ES-I3 (cell line): ENCODE measurements around the gene ACAA1.
"Not testable (repeated sequence)": the region's sequence is repeated elsewhere in the genome, so short reads cannot be mapped to it uniquely, and the experiment has no call there.

ENCODE experiments used
- H3K36me3 ChIP-seq: 2 replicates; pipeline ENCODE4 v1.6.1; 2013; ENCODE audit warnings: mild to moderate bottlenecking, low read length, control low read depth, moderate library complexity; ENCODE audit not compliant: insufficient read depth
- H3K4me1 ChIP-seq: 2 replicates; pipeline ENCODE4 v1.6.1; 2013; ENCODE audit warnings: mild to moderate bottlenecking, control low read depth, low read length; ENCODE audit not compliant: insufficient read depth
- H3K9ac ChIP-seq: 2 replicates; pipeline ENCODE4 v1.6.1; 2013; ENCODE audit warnings: low read depth, mild to moderate bottlenecking, low read length, moderate library complexity
- H3K9me3 ChIP-seq: 2 replicates; pipeline ENCODE4 v1.6.1; 2013; ENCODE audit warnings: mild to moderate bottlenecking, low read length, moderate library complexity; ENCODE audit not compliant: control insufficient read depth, insufficient read depth

Gene ACAA1

DNA sequence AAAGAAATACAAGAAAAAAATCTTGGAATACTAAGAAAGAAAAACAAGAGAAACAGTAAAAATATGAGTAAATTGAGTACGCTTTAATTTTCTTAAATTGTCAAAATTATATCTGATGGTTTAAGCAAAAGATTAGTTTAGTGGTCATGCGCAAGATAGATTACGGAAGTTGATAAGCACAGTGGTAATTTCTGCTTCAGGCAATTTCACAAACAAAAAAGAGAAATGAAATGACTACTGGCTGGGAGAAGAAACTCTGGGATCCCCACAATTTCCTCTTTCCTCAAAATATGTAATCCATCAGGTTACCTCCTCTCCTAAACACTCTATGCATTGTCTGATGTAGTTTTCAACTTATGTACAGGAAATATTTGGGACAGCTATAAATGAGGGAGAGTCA, 10.5 kb upstream of the ACAA1 start:
- H3K4me1 ChIP-seq: no peaks in the 10 kb centered on the region
- no peaks in the 10 kb centered on the region; the same call in 1 of the 2 replicates for H3K9me3 ChIP-seq
- no peak overlapping the region for H3K9ac ChIP-seq
- H3K36me3 ChIP-seq: no peaks in the 10 kb centered on the region

DNA sequence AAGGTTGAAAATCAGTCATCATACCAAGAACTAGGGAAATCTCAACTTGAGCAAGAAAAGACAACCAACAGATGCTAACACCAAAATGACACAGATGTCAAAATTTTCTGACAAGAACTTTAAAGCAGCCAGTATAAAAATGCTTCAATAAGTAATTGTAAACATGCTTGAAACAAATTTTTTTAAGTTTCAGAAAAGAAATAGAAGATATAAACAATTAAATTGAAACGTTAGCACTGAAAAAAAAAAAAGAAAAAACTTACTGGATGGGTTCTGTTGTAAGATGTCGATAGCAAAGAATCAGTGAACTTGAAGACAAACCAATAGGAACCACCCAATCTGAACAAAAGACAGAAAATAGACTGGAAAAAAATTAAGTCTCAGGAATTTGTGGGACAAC, 9.6 kb upstream of the ACAA1 start:
- no peaks in the 10 kb centered on the region for H3K36me3 ChIP-seq
- no peaks in the 10 kb centered on the region for H3K4me1 ChIP-seq
- H3K9ac ChIP-seq: no peak overlapping the region
- no peaks in the 10 kb centered on the region; the same call in 1 of the 2 replicates for H3K9me3 ChIP-seq

DNA sequence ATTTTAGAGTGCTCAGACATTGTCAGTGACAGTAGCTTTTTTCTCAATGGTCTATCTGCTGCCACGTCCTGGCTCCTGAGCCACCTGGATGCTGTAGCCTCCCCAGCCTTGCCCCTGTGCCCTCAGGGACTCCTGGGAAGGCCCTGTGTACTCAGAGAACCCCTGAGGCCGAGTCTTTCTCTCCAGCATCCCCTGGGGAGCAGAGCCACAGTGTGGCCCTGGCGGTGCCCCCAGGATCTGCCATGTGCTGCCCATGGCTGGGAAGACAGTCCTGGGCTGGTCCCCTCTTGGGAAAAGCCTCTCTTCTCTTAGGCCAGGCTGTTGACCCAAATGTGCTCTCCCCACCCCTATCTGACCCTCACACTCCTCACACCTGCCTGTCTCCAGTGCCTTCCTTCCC, 6.6 kb upstream of the ACAA1 start:
- Histone ChIP-seq H3K9me3 (no peaks in the 10 kb centered on the region; the same call in 1 of the 2 replicates), H3K36me3 (no peaks in the 10 kb centered on the region), H3K9ac (no peak overlapping the region), H3K4me1 (no peaks in the 10 kb centered on the region; the same call in 1 of the 2 replicates)

DNA sequence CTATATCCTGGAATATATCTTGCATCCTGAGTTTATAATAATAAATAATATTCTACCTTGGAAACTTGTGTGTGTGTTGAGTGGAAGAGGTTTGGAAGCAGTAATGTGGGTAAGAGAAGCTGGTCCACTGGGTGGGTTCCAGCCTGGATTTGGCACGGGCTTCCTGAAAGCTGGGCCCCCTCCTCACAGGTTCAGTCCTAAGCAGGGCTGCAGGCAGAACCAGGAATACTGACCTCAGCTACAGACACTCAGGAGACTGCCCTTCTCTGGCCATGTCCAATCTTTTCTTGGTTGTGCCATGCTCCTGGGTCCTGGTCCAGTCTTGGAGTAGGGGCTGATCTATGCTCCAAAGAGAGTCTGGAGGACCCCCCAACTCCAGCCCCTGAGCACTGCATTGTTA, 6.0 kb upstream of the ACAA1 start:
- Histone ChIP-seq H3K36me3 (no peaks in the 10 kb centered on the region), H3K9me3 (no peaks in the 10 kb centered on the region; the same call in 1 of the 2 replicates), H3K9ac (no peak overlapping the region), H3K4me1 (no peaks in the 10 kb centered on the region; the same call in 1 of the 2 replicates)

DNA sequence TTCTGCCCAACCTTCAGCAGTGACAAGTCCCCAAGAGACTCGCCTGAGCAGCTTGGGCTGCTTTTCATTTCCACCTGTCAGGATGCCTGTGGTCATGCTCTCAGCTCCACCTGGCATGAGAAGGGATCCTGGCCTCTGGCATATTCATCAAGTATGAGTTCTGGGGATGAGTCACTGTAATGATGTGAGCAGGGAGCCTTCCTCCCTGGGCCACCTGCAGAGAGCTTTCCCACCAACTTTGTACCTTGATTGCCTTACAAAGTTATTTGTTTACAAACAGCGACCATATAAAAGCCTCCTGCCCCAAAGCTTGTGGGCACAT, 5.0 kb upstream of the ACAA1 start:
- no peak overlapping the region for H3K9ac ChIP-seq
- no peaks in the 10 kb centered on the region for H3K36me3 ChIP-seq
- no peaks in the 10 kb centered on the region; the same call in 1 of the 2 replicates for H3K9me3 ChIP-seq
- no peaks in the 10 kb centered on the region; the same call in 1 of the 2 replicates for H3K4me1 ChIP-seq

DNA sequence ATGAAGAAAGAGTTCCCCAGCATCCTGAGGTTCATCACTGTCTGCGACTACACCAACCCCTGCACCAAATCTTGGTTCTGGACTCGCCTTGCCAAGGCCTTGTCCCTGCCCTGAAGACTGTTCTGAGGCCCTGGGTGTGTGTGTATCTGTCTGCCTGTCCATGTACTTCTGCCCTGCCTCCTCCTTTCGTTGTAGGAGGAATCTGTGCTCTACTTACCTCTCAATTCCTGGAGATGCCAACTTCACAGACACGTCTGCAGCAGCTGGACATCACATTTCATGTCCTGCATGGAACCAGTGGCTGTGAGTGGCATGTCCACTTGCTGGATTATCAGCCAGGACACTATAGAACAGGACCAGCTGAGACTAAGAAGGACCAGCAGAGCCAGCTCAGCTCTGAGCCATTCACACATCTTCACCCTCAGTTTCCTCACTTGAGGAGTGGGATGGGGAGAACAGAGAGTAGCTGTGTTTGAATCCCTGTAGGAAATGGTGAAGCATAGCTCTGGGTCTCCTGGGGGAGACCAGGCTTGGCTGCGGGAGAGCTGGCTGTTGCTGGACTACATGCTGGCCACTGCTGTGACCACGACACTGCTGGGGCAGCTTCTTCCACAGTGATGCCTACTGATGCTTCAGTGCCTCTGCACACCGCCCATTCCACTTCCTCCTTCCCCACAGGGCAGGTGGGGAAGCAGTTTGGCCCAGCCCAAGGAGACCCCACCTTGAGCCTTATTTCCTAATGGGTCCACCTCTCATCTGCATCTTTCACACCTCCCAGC, 4.4 kb upstream of the ACAA1 start:
- Histone ChIP-seq H3K9me3 (no peaks in the 10 kb centered on the region; the same call in 1 of the 2 replicates), H3K9ac (no peak overlapping the region), H3K36me3 (no peaks in the 10 kb centered on the region), H3K4me1 (no peaks in the 10 kb centered on the region; the same call in 1 of the 2 replicates)

DNA sequence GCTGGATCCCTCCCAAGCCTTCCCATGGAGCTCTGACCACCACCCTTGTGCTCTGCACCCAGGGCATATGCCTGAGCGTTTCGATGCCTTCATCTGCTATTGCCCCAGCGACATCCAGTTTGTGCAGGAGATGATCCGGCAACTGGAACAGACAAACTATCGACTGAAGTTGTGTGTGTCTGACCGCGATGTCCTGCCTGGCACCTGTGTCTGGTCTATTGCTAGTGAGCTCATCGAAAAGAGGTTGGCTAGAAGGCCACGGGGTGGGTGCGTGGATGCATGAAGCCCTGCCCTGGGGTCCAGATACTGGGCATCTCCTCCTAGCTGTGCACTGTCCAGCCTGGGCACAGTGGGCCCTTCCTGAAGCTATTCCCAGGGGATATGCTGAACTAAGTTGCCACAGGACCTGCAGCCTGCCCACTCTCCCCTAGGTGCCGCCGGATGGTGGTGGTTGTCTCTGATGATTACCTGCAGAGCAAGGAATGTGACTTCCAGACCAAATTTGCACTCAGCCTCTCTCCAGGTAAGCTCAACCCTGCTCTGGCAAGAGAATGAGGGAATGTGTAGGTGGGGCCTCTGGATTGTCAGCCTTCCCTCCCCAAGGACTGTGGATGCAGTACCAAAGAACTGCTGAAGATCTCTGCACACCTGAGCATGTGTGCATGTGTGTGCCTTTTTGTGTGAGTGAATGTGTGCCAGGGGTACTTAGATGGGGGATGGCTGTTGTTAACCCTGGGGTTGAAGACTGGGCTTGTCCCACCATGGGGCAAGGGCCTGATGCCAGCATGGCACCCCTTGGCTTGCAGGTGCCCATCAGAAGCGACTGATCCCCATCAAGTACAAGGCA, 3.6 kb upstream of the ACAA1 start:
- Histone ChIP-seq H3K36me3 (no peaks in the 10 kb centered on the region), H3K9me3 (no peaks in the 10 kb centered on the region), H3K4me1 (no peaks in the 10 kb centered on the region; the same call in 1 of the 2 replicates), H3K9ac (no peak overlapping the region)

DNA sequence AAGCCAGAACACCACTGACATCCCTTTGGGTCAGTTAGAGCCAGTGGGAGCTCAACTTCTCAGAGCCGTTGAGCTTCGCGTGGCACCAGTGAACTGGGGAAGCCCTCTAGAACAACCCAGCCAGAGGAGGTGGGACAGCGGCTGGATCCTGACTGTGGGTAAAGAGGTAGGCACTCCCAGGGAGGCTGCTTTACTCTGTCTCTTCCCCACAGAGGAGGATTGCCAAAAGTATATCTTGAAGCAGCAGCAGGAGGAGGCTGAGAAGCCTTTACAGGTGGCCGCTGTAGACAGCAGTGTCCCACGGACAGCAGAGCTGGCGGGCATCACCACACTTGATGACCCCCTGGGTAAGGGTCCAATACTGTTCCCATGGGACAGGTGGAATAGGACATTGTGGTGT, 2.7 kb upstream of the ACAA1 start:
- Histone ChIP-seq H3K9me3 (no peaks in the 10 kb centered on the region), H3K36me3 (no peaks in the 10 kb centered on the region), H3K9ac (no peak overlapping the region), H3K4me1 (no peaks in the 10 kb centered on the region; the same call in 1 of the 2 replicates)

DNA sequence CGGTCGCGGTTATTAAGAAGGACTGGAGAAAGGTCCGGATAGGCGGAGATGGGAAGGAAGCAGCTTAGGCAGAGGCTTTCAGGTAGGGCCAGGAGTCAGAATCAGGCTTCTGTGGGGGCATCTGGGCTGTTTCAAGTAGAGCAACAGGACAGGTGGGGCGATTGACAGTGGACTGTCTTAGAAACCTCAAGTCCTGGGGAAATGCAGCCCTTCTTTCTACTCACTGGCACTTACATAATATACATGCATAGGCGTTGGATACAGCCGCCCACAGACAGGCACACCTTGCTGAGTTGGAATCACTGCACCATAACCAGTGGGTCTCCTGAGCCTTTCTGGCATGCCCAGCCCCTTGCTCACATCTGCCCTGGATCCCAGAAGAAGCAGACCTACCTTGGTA, 2.3 kb upstream of the ACAA1 start:
- Histone ChIP-seq H3K36me3 (no peaks in the 10 kb centered on the region), H3K4me1 (no peaks in the 10 kb centered on the region; the same call in 1 of the 2 replicates), H3K9me3 (no peaks in the 10 kb centered on the region), H3K9ac (peak overlapping the region; percentile 60)

DNA sequence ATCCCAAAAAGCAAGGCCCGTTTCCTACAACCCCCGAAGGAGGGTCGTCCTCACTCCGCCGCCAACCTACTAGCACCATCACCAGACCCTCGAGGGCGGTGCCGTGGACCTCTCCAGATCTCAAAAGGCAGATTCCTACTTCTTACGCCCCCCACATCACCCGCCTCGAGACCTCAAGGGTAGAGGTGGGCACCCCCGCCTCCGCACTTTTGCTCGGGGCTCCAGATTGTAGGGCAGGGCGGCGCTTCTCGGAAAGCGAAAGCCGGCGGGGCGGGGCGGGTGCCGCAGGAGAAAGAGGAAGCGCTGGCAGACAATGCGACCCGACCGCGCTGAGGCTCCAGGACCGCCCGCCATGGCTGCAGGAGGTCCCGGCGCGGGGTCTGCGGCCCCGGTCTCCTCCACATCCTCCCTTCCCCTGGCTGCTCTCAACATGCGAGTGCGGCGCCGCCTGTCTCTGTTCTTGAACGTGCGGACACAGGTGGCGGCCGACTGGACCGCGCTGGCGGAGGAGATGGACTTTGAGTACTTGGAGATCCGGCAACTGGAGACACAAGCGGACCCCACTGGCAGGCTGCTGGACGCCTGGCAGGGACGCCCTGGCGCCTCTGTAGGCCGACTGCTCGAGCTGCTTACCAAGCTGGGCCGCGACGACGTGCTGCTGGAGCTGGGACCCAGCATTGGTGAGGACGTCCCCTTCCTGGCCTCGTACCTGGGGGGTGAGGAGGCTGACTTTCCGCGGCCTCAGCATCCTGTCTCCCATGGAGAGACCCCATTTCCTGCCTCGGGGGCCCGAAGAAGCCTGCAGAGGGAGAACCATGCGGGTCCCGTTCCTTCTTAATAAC, 1.6 kb upstream of the ACAA1 start, which contains the start of gene MYD88:
Gene MYD88 (plus strand): TSS at position 313 of the 842 bp plus-strand sequence. CDS start 40 bp downstream, at position 353.
- peak within 1 kb of the TSS; percentile 60 for H3K9ac ChIP-seq
- H3K4me1 ChIP-seq: no peaks in the 10 kb centered on the region; the same call in 1 of the 2 replicates
- H3K9me3 ChIP-seq: no peaks in the 10 kb centered on the region
- H3K36me3 ChIP-seq: no peaks in the 10 kb centered on the region

DNA sequence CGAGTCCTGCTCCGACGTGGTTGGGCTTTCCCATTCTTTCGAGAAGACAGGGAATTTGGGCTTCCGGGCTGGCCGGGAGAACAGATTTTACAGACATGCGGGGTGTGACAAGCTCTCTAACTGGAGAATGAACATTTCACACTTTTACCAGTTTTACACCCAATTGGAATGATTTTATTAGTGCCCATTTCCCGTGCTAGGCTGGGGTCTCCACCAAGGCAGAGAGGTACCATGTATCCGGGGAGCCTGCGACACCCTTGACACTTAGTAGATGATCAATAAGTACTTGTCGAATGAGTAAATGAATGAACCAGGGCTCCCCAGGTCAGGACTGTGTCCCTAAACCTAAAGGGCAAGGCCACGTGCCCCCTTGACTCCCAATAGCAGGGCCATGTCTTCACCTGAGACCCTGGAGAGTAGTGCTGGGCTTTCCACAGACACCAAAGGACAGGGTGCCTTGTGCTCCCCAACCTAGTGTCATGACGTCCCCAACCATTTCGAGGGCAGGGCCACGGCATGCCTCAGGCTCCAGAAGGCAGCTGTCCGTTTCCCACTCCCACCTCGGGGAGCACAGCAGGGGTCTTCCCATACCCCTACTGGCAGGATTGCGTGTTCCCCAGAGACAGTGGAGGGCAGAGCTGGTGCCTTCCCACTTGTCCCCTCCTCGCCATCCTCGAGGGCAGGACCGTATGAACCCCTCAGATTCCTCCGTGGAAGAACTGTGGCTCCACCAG, 855 bp upstream of the ACAA1 start:
- no peaks in the 10 kb centered on the region for H3K36me3 ChIP-seq
- no peaks in the 10 kb centered on the region for H3K9me3 ChIP-seq
- no peaks in the 10 kb centered on the region; the same call in 1 of the 2 replicates for H3K4me1 ChIP-seq
- peak overlapping the region; percentile 60 for H3K9ac ChIP-seq

DNA sequence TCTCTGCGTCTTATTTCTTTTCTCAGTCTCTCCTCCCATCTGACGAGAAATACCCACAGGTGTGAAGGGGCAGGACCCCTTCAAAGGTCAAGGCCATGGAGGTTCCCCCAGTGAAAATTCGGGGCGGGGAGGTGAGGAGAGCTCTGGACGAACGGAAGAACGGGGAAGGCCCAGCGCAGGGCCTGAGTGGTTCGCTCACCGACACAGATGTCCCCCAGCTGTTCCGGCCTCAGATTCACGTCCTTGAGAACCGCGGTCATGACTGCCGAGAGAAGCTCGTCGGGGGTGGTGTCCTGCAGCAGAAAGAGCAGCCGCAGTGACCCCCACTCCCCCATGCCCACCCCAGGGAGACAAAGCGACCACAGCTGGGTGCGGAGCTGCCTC, 542 bp downstream of the ACAA1 start:
- H3K4me1 ChIP-seq: no peaks in the 10 kb centered on the region; the same call in 1 of the 2 replicates
- peak overlapping the region; percentile 86 for H3K9ac ChIP-seq
- no peaks in the 10 kb centered on the region for H3K9me3 ChIP-seq
- peaks cover under 1% of the 10 kb centered on the region; the same call in 1 of the 2 replicates for H3K36me3 ChIP-seq

DNA sequence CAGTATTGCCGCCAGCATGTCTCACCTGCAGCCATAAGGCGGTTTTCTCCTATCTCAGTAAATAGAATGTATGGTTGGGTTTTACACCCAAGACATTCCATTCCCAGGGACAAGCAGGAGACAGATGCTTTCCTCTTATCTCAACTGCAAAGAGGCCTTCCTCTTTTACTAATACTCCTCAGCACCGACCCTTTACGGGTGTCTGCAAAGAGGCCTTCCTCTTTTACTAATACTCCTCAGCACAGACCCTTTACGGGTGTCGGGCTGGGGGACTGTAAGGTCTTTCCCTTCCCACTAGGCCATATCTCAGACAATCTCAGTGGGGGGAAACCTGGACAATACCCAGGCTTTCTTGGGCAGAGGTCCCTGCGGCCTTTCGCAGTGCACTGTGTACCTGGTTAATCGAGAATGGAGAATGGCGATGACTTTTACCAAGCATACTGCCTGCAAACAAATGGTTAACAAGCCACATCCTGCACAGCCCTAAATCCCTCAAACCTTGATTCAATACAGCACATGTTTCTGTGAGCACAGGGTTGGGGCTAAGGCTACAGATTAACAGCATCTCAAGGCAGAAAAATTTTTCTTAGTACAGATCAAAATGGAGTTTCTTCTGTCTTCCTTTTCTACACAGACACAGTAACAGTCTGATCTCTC, 1.2 kb downstream of the ACAA1 start:
- H3K36me3 ChIP-seq, H3K9me3 ChIP-seq, H3K4me1 ChIP-seq: not testable (repeated sequence)
- peak overlapping the region; percentile 86; the same call in 1 of the 2 replicates for H3K9ac ChIP-seq
